ENCODE measurements around the gene MACROH2A1.

MACROH2A1 gene

DNA sequence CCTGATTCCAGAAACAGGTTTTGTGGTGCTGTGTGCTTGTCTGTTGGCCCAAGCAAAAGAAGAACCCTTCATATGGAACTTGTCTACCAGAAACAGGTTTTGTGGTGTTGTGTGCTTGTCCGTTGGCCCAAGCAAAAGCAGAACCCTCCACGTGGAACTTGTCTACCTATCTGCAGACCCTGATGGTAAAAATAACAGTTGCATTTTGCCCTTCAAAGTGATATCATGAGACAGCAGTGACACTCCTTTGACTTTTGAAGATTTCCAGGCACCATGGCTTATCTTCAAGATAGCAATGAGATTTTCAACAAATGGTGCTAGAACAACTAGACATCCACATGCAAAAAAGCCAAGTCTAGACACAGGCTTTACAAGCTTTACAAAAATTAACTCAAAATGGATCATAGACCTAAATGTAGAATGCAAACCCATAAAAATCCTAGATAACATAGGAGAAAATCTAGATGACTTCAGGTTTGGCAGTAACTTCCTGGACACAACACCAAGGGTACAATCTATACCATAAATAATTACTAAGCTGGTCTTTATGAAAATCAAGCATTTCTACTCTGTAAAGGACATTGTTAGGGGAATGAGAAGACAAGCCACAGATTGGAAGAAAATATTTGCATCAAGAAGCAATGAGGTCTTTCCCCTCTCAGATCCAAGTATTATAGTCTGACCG, 16.8 kb downstream of the MACROH2A1 start:
- no peaks in the 10 kb centered on the region for H3K9me3 ChIP-seq
- no peak for DNase-seq
- no peaks in the 10 kb centered on the region for H3K4me1 ChIP-seq
- peaks cover 94% of the 10 kb centered on the region for H3K36me3 ChIP-seq
- TF ChIP-seq, protein P1, sequence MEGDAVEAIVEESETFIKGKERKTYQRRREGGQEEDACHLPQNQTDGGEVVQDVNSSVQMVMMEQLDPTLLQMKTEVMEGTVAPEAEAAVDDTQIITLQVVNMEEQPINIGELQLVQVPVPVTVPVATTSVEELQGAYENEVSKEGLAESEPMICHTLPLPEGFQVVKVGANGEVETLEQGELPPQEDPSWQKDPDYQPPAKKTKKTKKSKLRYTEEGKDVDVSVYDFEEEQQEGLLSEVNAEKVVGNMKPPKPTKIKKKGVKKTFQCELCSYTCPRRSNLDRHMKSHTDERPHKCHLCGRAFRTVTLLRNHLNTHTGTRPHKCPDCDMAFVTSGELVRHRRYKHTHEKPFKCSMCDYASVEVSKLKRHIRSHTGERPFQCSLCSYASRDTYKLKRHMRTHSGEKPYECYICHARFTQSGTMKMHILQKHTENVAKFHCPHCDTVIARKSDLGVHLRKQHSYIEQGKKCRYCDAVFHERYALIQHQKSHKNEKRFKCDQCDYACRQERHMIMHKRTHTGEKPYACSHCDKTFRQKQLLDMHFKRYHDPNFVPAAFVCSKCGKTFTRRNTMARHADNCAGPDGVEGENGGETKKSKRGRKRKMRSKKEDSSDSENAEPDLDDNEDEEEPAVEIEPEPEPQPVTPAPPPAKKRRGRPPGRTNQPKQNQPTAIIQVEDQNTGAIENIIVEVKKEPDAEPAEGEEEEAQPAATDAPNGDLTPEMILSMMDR (IDR thresholded peaks at IDR 0.05; ENCODE audit: low read depth, low read length) = no peak
- no peaks in the 10 kb centered on the region for H3K27me3 ChIP-seq
- H3K4me3 ChIP-seq (ENCODE audit: low read depth, low read length) = no peak overlapping the region

- Histone ChIP-seq H3K4me1 (no peaks in the 10 kb centered on the region), H3K9me3 (no peaks in the 10 kb centered on the region), H3K4me3 (ENCODE audit: low read depth, low read length) (no peak overlapping the region), H3K36me3 (peaks cover 93% of the 10 kb centered on the region), H3K27me3 (no peaks in the 10 kb centered on the region)
- no peak for DNase-seq
- TF ChIP-seq, protein P1 (IDR thresholded peaks at IDR 0.05; ENCODE audit: low read depth, low read length) = no peak
Measured at GRCh38 chr5:135379046-135379654, 19.9 kb downstream of the MACROH2A1 start.

DNA sequence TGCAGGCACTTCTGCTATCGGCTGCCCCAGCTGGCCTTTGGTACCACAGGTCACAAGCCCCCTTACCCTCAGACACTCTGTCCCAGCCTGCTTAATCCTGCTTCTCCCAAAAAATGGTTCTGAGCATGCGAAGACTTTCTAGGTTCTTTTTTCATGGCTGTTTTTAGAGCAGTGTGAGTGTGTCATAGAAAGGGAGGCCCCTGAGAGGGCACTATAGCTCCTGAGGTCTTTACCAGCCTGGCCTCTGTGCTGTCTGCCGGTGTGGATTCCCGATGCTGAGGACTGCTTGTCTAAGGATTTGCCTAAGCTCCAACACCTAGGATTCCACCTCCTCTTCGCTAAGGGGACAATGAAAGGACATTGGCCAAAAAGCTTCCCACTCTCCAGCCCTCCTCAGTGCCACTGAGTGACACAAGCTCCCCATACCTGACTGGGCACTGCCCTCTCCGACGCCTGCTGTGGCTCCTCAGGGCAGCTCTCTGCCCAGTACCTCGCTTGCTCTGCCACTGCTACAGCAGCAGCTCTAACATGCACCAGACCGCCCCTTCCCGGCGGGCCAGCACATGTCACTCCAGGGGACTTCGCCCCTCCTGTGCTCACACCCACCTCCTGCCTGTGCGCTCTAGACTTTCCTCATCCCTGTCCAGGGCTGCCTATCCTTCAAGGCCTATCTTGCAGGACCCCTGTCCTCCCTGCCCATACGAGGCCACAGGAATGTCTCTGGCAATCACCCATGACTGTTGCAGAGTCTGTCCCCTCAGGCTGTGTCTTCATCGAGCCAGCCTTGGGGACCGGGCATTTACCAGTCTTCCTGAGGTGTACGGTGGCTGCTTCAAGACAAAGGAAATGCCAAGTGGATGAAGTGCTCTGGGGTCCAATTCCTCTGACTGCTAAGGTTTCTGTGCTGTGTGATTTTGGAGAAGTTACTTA, 21.0 kb downstream of the MACROH2A1 start:
- no peak for DNase-seq
- H3K4me1 ChIP-seq = no peaks in the 10 kb centered on the region
- H3K27me3 ChIP-seq = no peaks in the 10 kb centered on the region
- peaks cover 88% of the 10 kb centered on the region for H3K36me3 ChIP-seq
- TF ChIP-seq, protein P1 (IDR thresholded peaks at IDR 0.05; ENCODE audit: low read depth, low read length) = no peak
- H3K9me3 ChIP-seq = no peaks in the 10 kb centered on the region
- no peak overlapping the region for H3K4me3 ChIP-seq (ENCODE audit: low read depth, low read length)

DNA sequence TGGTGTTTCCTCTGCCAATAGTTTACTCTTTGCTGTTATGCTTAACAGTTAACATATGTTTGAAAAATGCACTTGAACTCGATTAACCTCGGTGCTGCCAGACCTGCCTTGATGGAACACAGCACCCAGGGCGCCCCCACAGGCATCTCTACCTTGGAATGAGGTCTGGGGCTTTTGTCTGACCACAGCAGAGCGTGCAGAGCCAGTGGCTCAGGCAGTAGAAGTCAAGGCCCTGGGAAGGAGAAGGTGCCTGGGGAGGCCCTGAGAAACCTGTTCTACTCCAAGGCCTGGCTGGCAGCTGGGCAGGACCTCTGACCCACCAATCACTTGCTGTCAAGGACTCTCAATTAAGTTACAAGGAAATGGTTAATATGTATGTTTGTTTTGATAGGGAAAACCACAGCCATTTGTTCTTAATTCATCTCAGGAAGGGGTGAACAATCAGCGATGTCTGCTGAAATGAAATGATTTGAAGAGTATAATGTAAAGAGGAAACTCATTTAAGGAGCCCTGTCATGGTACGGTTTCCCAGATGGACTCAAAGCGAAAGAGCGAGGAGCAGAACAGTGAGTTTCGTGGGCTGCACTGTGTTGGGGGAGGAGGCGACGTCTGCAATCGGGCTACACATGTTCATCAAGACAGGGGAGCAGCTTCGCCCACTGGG, 21.9 kb downstream of the MACROH2A1 start:
- H3K4me1 ChIP-seq = no peaks in the 10 kb centered on the region

DNA sequence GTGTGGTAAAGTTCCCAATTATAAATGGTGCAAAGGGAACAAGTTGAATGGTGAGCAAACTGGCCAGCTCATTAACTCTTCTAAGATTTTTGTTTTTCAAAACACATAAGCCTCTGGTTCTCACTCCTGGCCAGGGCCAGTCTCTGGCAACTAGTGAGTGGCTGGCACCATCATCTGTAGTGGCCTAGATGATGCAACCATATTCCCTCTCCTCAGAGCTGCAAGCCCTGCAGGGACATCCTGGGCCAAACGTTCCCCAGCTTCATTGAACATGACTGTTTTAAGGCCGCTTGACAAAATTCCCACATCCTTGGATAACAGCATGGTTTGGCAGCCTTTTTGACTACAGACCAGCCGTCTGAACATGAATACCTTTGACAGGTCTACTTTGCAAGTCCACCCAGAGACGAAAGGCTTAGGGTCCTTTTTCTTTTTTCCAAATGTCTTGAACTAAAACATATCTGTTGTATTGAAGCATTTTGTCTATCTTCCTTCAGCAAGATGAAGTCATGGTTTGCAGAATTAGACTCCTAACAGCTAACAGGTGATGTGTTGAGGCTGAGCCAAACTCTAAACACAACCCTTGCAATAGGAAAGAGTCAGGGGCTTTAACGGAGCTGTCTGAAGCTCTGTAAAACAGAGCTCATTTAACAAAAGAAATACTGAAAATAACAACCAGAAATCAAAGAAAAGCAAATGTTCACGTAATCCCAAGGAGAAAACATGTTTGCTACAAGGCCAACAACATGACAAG, 23.8 kb downstream of the MACROH2A1 start:
- Histone ChIP-seq H3K4me3 (ENCODE audit: low read depth, low read length) (no peak overlapping the region), H3K36me3 (peaks cover 84% of the 10 kb centered on the region), H3K27me3 (no peaks in the 10 kb centered on the region), H3K4me1 (no peaks in the 10 kb centered on the region), H3K9me3 (no peaks in the 10 kb centered on the region)
- TF ChIP-seq, protein P1 (IDR thresholded peaks at IDR 0.05; ENCODE audit: low read depth, low read length) = no peak
- DNase-seq = no peak

More for the DNA sequence above, 21.9 kb downstream of the MACROH2A1 start:
- Histone ChIP-seq H3K36me3 (peaks cover 85% of the 10 kb centered on the region), H3K4me3 (ENCODE audit: low read depth, low read length) (no peak overlapping the region), H3K27me3 (no peaks in the 10 kb centered on the region), H3K9me3 (no peaks in the 10 kb centered on the region)
- DNase-seq = peak; percentile 29
- TF ChIP-seq, protein P1 (IDR thresholded peaks at IDR 0.05; ENCODE audit: low read depth, low read length) = no peak

Measured in BE2C (cell line).